HEK293T (cell line): ENCODE measurements around the gene MYCBP.
"Not testable (repeated sequence)": the region's sequence is repeated elsewhere in the genome, so short reads cannot be mapped to it uniquely, and the experiment has no call there.

Experiments
- CTCF ChIA-PET: fragments of 350-600 bp; formaldehyde crosslinking; extraction: SDS; loops from one replicate; lab custom pipeline; 2021; ENCODE audit warnings: antibody characterized with exemption, inconsistent platforms; lab: Yijun Ruan, JAX
- POLR2A ChIA-PET: fragments of 350-600 bp; formaldehyde crosslinking; extraction: SDS; loops from one replicate; lab custom pipeline; 2020; ENCODE audit warnings: antibody characterized with exemption, inconsistent platforms; lab: Yijun Ruan, JAX
- DNase-seq: peaks from one replicate; pipeline ENCODE4 v3.0.0; 2012; ENCODE audit warnings: mixed read lengths; ENCODE audit errors: extremely low spot score
- ARNT ChIP-seq: fragments of 450-650 bp; IDR thresholded peaks from 2 replicates; pipeline ENCODE4 v1.6.1; 2017; ENCODE audit warnings: mild to moderate bottlenecking
- BHLHE40 ChIP-seq: fragments of 450-650 bp; IDR thresholded peaks from 2 replicates; pipeline ENCODE4 v1.6.1; 2016; ENCODE audit warnings: mild to moderate bottlenecking, moderate library complexity, borderline replicate concordance
- CTBP1 ChIP-seq: fragments of 450-650 bp; IDR thresholded peaks from 2 replicates; pipeline ENCODE4 v1.6.1; 2016; ENCODE audit warnings: borderline replicate concordance
- ELF4 ChIP-seq: fragments of 450-650 bp; IDR thresholded peaks from 2 replicates; pipeline ENCODE4 v1.6.1; 2017; ENCODE audit warnings: antibody characterized with exemption
- FOXA1 ChIP-seq: fragments of 450-650 bp; IDR thresholded peaks from 2 replicates; pipeline ENCODE4 v1.6.1; 2016; ENCODE audit warnings: mild to moderate bottlenecking
- FOXK2 ChIP-seq: fragments of 450-650 bp; IDR thresholded peaks from 2 replicates; pipeline ENCODE4 v1.6.1; 2016; ENCODE audit warnings: mild to moderate bottlenecking
- FOXM1 ChIP-seq: fragments of 450-650 bp; IDR thresholded peaks from 2 replicates; pipeline ENCODE4 v1.6.1; 2017; ENCODE audit warnings: mild to moderate bottlenecking, borderline replicate concordance
- HDGF ChIP-seq: fragments of 450-650 bp; IDR thresholded peaks from 2 replicates; pipeline ENCODE4 v1.6.1; 2017; ENCODE audit warnings: antibody characterized with exemption, borderline replicate concordance
- L3MBTL2 ChIP-seq: fragments of 450-650 bp; conservative IDR thresholded peaks from 2 replicates; pipeline ENCODE4 v1.6.1; 2016; ENCODE audit warnings: mild to moderate bottlenecking
- LEF1 ChIP-seq: fragments of 450-650 bp; IDR thresholded peaks from 2 replicates; pipeline ENCODE4 v1.6.1; 2017; ENCODE audit warnings: mild to moderate bottlenecking, borderline replicate concordance
- NFRKB ChIP-seq: fragments of 450-650 bp; IDR thresholded peaks from 2 replicates; pipeline ENCODE4 v1.6.1; 2016; ENCODE audit warnings: mild to moderate bottlenecking, moderate library complexity
- PKNOX1 ChIP-seq: fragments of 450-650 bp; IDR thresholded peaks from 2 replicates; pipeline ENCODE4 v1.6.1; 2016
- SP1 ChIP-seq: fragments of 450-650 bp; IDR thresholded peaks from 2 replicates; pipeline ENCODE4 v1.6.1; 2017
- SUZ12 ChIP-seq: fragments of 450-650 bp; IDR thresholded peaks from 2 replicates; pipeline ENCODE4 v1.6.1; 2016; ENCODE audit warnings: mild to moderate bottlenecking
- TARDBP ChIP-seq: fragments of 450-650 bp; IDR thresholded peaks from 2 replicates; pipeline ENCODE4 v1.6.1; 2016
- ZNF384 ChIP-seq: fragments of 450-650 bp; IDR thresholded peaks from 2 replicates; pipeline ENCODE4 v1.6.1; 2016

Gene MYCBP

GRCh38 chr1:38915352-38915948 lies 42.3 kb upstream of the MYCBP start:
- CTCF ChIA-PET: no interaction called here
- TF ChIP-seq SP1 (no peak), HDGF (no peak), ELF4 (no peak), FOXA1 (no peak), CTBP1 (no peak), L3MBTL2 (no peak), NFRKB (no peak), TARDBP (no peak), ARNT (no peak), BHLHE40 (no peak), LEF1 (no peak), SUZ12 (no peak), PKNOX1 (no peak), FOXM1 (no peak), ZNF384 (no peak)
- DNase-seq: no peak
- POLR2A ChIA-PET: no interaction called here

GRCh38 chr1:38914908-38915307 lies 41.8 kb upstream of the MYCBP start:
- CTCF ChIA-PET, POLR2A ChIA-PET, DNase-seq: not testable (repeated sequence)

- ChIA-PET CTCF (no interaction called here), POLR2A (no interaction called here)
- no peak for TF ChIP-seq SUZ12
- TF ChIP-seq L3MBTL2: no peak
- TF ChIP-seq SP1: no peak
- no peak for TF ChIP-seq BHLHE40
- TF ChIP-seq ARNT: no peak
- TF ChIP-seq LEF1: no peak
- TF ChIP-seq FOXM1: no peak
- TF ChIP-seq HDGF: no peak
- TF ChIP-seq NFRKB: no peak
- TF ChIP-seq TARDBP: no peak
- TF ChIP-seq PKNOX1: no peak
- TF ChIP-seq ZNF384: no peak
- no peak for TF ChIP-seq FOXK2
- TF ChIP-seq FOXA1: no peak
- DNase-seq: no peak
Measured at GRCh38 chr1:38908821-38909220, 35.7 kb upstream of the MYCBP start.

GRCh38 chr1:38905985-38906384 lies 32.8 kb upstream of the MYCBP start:
- ChIA-PET CTCF (no interaction called here), POLR2A (no interaction called here)
- no peak for DNase-seq
- TF ChIP-seq TARDBP: no peak
- no peak for TF ChIP-seq PKNOX1
- TF ChIP-seq LEF1: no peak
- no peak for TF ChIP-seq L3MBTL2
- TF ChIP-seq ELF4: no peak
- no peak for TF ChIP-seq SUZ12
- TF ChIP-seq BHLHE40: no peak
- no peak for TF ChIP-seq ZNF384
- no peak for TF ChIP-seq CTBP1
- no peak for TF ChIP-seq FOXK2
- no peak for TF ChIP-seq HDGF
- TF ChIP-seq SP1: no peak
- no peak for TF ChIP-seq FOXA1
- no peak for TF ChIP-seq ARNT
- no peak for TF ChIP-seq FOXM1
- TF ChIP-seq NFRKB: no peak

GRCh38 chr1:38899560-38899959 lies 26.4 kb upstream of the MYCBP start:
- no peak for DNase-seq
- CTCF ChIA-PET: no interaction called here
- POLR2A ChIA-PET: no interaction called here
- no peak for TF ChIP-seq NFRKB
- TF ChIP-seq ARNT: no peak
- TF ChIP-seq ELF4: no peak
- TF ChIP-seq SP1: no peak
- TF ChIP-seq CTBP1: no peak
- TF ChIP-seq FOXK2: no peak

- ChIA-PET CTCF (no interaction called here), POLR2A (no interaction called here)
- TF ChIP-seq ARNT (no peak), BHLHE40 (no peak), FOXA1 (no peak), FOXK2 (no peak), TARDBP (no peak), ELF4 (no peak), HDGF (no peak), L3MBTL2 (no peak), ZNF384 (no peak)
- no peak for DNase-seq
Measured at GRCh38 chr1:38898653-38899230, 25.6 kb upstream of the MYCBP start.

- CTCF ChIA-PET: no interaction called here
- POLR2A ChIA-PET: no interaction called here
- DNase-seq: no peak
- no peak for TF ChIP-seq FOXK2
- no peak for TF ChIP-seq FOXA1
- TF ChIP-seq ELF4: no peak
- TF ChIP-seq HDGF: no peak
- TF ChIP-seq SUZ12: no peak
- TF ChIP-seq ZNF384: no peak
- no peak for TF ChIP-seq BHLHE40
- TF ChIP-seq TARDBP: no peak
- TF ChIP-seq NFRKB: no peak
- no peak for TF ChIP-seq SP1
- TF ChIP-seq FOXM1: no peak
- TF ChIP-seq ARNT: no peak
- no peak for TF ChIP-seq CTBP1
- no peak for TF ChIP-seq L3MBTL2
- TF ChIP-seq LEF1: no peak
- TF ChIP-seq PKNOX1: no peak
Measured at GRCh38 chr1:38896169-38896568, 23.0 kb upstream of the MYCBP start.
